C4-2B (cell line): Measurements from ENCODE around the gene RGL2.

ENCODE experiments used
- H3K27ac ChIP-seq: fragments of 450-650 bp; 2 replicates; pipeline ENCODE4 v1.5.1; 2017
- CTCF ChIP-seq: fragments of 450-650 bp; conservative IDR thresholded peaks from 2 replicates; pipeline ENCODE4 v1.5.1; 2017; ENCODE audit warnings: mild to moderate bottlenecking
- ZFX ChIP-seq: fragments of 450-650 bp; IDR thresholded peaks from 2 replicates; pipeline ENCODE4 v1.6.1; 2017

RGL2 gene

DNA sequence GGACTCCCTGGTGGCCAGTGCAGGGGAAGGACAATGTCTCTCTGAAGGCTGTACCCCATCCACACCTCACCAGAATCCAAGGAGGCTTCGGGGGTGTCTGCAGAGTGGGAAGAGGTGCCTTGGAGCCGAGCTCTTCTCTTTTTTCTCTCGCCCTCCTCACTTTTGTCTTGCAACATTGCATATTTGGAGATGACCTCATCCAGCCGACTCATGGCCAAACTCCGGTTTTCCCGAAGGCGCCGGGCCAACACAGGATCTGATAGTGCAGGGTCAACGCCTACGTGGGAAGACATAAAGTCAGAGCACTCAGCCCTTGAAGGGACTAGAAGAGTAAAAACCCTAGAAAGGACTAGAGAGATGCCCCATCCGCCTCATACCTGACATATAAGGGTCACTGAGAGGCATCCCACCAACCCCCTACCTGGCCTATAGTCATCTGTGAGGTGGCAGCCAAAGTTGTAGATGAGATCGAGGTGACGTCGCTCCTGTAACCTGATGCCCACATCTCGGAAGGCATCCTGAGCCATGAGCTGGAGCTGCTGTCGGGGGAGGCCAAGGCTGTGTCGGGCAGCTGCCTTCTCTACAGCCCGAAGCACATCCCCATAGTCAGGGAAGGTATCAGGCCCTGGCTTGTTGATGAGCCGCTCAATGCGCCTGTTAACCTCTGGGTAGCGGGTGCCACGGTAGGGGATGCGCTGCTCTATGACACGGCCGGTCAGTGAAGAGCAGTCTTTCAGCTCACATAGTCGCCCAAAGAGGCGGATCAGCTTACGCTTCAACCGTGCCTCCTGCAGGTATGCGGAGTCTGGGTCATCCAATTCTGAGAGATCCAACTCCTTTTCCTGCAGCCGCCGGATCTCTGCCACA lies 21.8 kb upstream of the RGL2 start:
- peak overlapping the region; percentile 5; the same call in 1 of the 2 replicates for H3K27ac ChIP-seq
- TF ChIP-seq ZFX = no peak
- TF ChIP-seq CTCF = no peak

GRCh38 chr6:33319939-33320314 lies 21.2 kb upstream of the RGL2 start:
- TF ChIP-seq CTCF (no peak), ZFX (no peak)
- H3K27ac ChIP-seq = peak overlapping the region; percentile 5; the same call in 1 of the 2 replicates

DNA sequence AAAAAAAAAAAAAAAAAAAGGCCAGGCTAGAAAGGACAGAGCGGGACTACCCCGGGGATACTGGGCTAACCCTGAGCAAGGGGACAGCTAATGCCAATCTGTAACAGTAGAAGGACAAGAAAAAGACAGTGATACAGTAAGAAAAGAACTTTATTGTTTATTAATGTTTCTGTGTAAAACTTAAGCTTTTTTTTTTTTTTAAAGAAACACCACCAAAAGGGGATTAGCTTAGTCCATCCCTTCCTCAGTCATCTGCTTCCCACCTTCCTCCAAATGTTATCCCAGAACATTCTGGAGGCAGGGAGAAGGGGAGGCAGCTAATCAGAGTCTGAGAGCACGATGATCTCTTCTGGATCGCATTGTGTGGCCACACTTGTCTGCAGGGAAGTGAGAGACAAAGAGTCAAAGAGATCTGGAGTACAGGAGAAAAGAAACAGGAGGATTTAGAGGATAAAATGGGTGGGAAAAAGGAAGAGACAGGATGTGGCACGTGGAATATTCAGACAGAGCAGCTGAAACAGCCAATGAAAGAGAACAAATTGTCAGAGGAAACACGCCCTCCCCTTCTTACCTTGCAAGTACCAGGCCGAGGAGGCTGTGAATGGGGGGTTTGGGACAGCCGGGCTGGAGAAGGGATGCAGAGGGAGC lies 19.8 kb upstream of the RGL2 start:
- peak overlapping the region; percentile 73 for H3K27ac ChIP-seq

DNA sequence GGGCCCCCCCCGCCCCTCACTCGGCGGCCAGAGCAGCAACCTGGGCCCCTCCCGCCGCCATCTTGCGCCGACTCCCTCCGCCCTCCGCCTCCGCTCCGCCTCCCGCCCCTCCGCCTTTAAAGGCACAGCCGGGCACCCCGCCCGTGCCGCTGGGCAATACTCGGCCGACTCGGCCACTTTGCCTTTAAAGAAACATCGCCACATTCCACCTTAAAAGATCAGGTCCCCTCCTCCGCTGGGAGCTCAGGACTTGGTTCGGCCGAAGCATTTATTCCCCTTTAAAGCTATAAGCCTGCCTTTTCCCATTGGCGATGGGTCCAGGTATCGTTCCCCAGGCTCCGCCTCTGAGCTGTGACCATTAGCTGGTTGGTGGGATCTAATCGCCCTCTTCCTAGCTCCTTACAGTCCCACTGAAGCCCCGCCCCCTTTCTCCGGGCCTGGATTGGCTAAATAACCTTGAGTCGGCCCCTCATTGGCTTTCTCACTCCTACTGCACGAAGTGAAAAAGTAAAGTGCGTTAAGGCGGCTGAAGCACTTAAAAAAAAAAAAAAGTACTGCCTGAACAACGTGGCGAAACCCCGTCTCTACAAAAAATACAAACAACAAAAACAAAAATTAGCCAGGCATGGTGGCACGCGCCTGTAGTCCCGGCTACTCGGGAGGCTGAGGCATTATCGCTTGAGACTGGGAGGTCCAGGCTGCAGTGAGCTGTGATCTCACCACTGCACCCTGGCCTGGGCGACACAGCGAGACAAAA lies 19.1 kb upstream of the RGL2 start, which contains the start of gene ZBTB22:
TSS of gene ZBTB22 (minus strand) at position 76 of the 757 bp plus-strand sequence. CDS start 828 bp downstream, outside the sequence.
- peak within 1 kb of the TSS; percentile 73 for H3K27ac ChIP-seq
- no peak for TF ChIP-seq ZFX
- no peak for TF ChIP-seq CTCF

More for the DNA sequence above, 19.8 kb upstream of the RGL2 start:
- TF ChIP-seq CTCF = no peak
- no peak for TF ChIP-seq ZFX

DNA sequence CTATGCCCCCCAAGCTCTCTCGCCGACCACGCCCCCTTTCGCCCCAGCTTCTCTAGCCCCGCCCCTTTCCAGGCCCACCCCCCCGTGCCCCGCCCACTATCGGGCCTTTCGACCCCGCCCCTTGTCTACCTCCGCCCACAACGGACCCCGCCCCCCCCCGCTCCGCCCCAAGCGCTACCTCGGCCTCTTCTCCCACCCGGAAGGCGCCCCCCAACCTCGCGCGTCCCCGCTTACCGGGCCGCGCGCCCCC lies 18.6 kb upstream of the RGL2 start:
- peak overlapping the region; percentile 73 for H3K27ac ChIP-seq
- no peak for TF ChIP-seq CTCF
- no peak for TF ChIP-seq ZFX

DNA sequence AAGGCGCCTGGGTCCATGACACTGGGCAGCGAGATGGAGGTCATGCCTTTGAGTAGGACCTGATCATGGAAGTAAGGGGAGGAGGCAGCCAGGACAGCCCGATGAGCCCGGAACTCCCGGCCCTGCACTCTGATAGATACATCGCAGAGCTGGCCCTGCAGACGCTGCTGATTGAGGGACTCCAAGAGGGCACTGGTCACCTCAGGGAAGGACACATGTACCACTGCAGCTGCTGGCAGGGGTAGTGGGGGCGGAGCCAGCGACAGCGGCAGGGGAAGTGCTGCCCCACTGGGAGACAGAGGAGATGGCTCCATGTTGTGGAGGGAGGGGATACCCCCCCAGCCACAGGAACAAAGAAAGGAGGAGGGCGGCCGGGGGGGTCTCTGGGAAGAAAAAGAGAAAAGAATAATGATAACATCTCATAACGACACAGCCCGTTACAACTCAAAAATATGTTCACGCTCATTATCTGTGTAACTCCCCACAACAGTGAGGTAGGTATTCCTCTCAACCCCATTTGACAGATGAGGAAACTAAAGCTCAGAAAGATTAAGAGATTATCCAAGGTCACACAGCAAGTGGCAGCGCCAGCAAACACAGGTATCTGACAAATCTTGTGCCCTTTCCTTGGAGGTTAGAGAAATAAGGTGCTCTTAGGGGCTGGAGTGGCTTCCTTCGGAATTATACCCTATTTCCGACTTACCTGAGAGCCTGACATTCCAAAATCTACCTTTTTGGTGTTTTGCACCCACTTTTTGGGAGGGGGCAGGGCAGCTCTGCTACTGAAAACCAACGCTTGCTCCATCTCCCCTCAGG lies 18.1 kb upstream of the RGL2 start:
- TF ChIP-seq CTCF (no peak), ZFX (no peak)
- H3K27ac ChIP-seq = peak overlapping the region; percentile 73
